ENCODE data around the gene KDM1A. TPM values are rescaled to one million over a fixed set of nuclear protein-coding genes. Genes with fewer than 3 reads are reported as not detected.

Gene KDM1A
- total and polyA plus RNA-seq, 10 of the 15 experiments (the other 5 are each of a cell fraction or from before 2014, with no cell fraction given): 39.2 to 118 (median 98.9) TPM

GRCh38 chr1:23039308-23039826 is 20.1 kb downstream of the KDM1A start:
- BruUV-seq (replicated peaks): no TSS peak
- FAIRE-seq (no peak), ATAC-seq (no peak), DNase-seq (ENCODE audit: low read depth, low spot score) (no peak)
- H3K4me1 ChIP-seq (ENCODE audit: control insufficient read depth, insufficient read depth, low read length): peaks cover 14% of the 10 kb centered on the region
- no peaks in the 10 kb centered on the region for H3K27me3 ChIP-seq (replicated peaks in 1 of 2; ENCODE audit: control insufficient read depth in 2 of 2, insufficient read depth in 2 of 2, low read length in 1 of 2)
- TF ChIP-seq GATAD2B (conservative IDR thresholded peaks at IDR 0.05; ENCODE audit: low read depth) (no peak), SIN3A (IDR thresholded peaks at IDR 0.05; ENCODE audit: low read depth, low read length) (no peak), TCF7 (IDR thresholded peaks at IDR 0.05; ENCODE audit: borderline replicate concordance) (no peak), POLR2AphosphoS2 (IDR thresholded peaks at IDR 0.05; ENCODE audit: low read depth, low read length) (no peak), CBX3 (IDR thresholded peaks at IDR 0.05; ENCODE audit: borderline replicate concordance, low read depth) (no peak), MTA3 (IDR thresholded peaks at IDR 0.05; ENCODE audit: borderline replicate concordance, low read length) (no peak), RAD51 (IDR thresholded peaks at IDR 0.05) (no peak), RELA (IDR thresholded peaks at IDR 0.05; ENCODE audit: borderline replicate concordance, partially characterized antibody) (no peak), CBX5 (IDR thresholded peaks at IDR 0.05; ENCODE audit: low read depth) (no peak), DPF2 (IDR thresholded peaks at IDR 0.05) (no peak), NRF1 (conservative IDR thresholded peaks at IDR 0.05; ENCODE audit: low read depth, low read length) (no peak), EED (IDR thresholded peaks at IDR 0.05; ENCODE audit: low read depth) (no peak), RFX5 (IDR thresholded peaks at IDR 0.05; ENCODE audit: low read depth, low read length) (no peak), ZNF622 (IDR thresholded peaks at IDR 0.05) (no peak), BCL3 (IDR thresholded peaks at IDR 0.05; ENCODE audit: borderline replicate concordance, insufficient read depth, low read depth, low read length, poor library complexity, severe bottlenecking) (no peak)
- H3K79me2 ChIP-seq (ENCODE audit: control insufficient read depth, insufficient read depth, low read length): peaks cover 64% of the 10 kb centered on the region
- 79% methylated on average over 7 of the region's 7 CpGs for WGBS (ENCODE audit: insufficient coverage, insufficient replicate concordance, low lambda C conversion rate, missing lambda C conversion rate)
- POLR2A ChIA-PET: interaction anchor here (1.1 kb wide), 1 partner anchor 19 kb away, joined by 3 read pairs; no protein-coding TSS in a partner anchor
- no peak overlapping the region for H3K27ac ChIP-seq (ENCODE audit: control insufficient read depth, insufficient read depth)
- RAD21 ChIA-PET (ENCODE audit: unreplicated experiment): no interaction called here
- H2AFZ ChIP-seq (ENCODE audit: control insufficient read depth, low read depth, low read length): no peak overlapping the region
- H3K4me3 ChIP-seq: no peak overlapping the region
- CTCF ChIA-PET: interaction anchor here (1.8 kb wide), 1 partner anchor 60 kb away, joined by 6 read pairs; no protein-coding TSS in a partner anchor
- intact Hi-C loops (cut with micrococcal nuclease; ENCODE audit: unreplicated experiment): no loop called here
- no peaks in the 10 kb centered on the region for H3K9me3 ChIP-seq (replicated peaks; ENCODE audit: control insufficient read depth, insufficient read depth, low read length)
- in situ Hi-C loops (cut with MboI): no loop called here
- SMC1A ChIA-PET (ENCODE audit: uncharacterized antibody, unreplicated experiment): no interaction called here
- H4K20me1 ChIP-seq (ENCODE audit: control insufficient read depth, insufficient read depth): no peaks in the 10 kb centered on the region
- H3K9ac ChIP-seq (ENCODE audit: control insufficient read depth, insufficient read depth, low read length): no peak overlapping the region
- H3K4me2 ChIP-seq (ENCODE audit: control insufficient read depth, insufficient read depth): no peak overlapping the region; the same call in 1 of the 2 replicates
- H3K36me3 ChIP-seq (ENCODE audit: control insufficient read depth in 2 of 2, insufficient read depth in 2 of 2, low read length in 1 of 2): peaks cover 0 to 5% of the 10 kb centered on the region in 2 experiments; a peak in 1 of 4 replicates

Data from GM12878 (cell line).